Measurements from ENCODE around the gene CDCA4.

The CDCA4 gene

DNA sequence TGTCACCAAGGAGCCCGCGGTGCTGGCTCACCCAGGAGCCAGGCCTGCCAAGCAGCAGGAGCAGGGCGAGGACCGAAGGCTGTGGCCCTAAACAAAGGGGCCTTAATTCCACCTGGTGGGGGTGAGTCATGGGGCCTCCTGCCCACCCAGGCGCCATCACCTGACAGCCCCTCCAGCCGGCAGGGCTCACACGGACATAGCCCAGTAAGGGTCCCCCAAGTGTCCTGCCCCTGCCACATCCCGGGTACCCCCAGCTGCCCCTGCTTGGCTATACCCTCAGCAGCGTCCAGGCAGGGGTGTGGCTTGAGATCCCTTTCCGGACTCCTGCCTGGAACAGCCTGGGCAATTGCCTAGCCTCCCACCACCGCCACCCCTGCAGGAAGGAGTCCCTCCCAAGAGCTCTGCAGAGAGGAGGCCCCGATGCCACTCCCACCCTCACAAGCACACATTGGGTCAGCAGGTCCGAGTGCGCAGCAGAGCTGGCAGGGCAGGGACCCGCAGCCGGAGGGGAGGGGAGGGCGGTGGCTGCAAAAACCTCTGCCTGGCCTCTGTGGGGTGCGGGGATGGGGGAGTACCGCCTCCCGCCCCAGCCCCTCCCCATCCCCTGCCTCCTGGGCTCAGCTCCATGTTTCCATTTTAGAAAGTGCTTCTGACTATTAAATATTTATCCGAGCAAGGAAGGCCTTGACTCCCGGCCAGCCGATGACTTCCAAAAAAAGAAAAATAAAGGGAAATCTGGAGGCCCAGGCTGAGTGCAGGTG, 47.3 kb downstream of the CDCA4 start:
- no peak overlapping the region for H3K27ac ChIP-seq
- TF ChIP-seq ZFX (IDR thresholded peaks at IDR 0.05; ENCODE audit: borderline replicate concordance): no peak
- no peak for TF ChIP-seq CTCF (IDR thresholded peaks at IDR 0.05)

DNA sequence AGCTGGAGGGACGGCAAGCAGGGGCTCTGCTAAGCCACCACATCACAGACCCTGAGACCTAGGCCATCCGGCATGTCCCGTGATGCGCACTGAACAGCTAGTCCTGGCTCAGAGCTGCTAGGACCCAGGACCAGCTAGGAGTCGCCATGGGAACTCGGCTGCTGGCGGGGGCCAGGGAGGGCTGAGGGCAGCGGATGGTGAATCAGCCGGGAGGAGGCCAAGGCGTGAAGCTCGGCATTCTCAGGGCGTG, 47.8 kb downstream of the CDCA4 start:
- TF ChIP-seq ZFX (IDR thresholded peaks at IDR 0.05; ENCODE audit: borderline replicate concordance) (no peak), CTCF (IDR thresholded peaks at IDR 0.05) (no peak)

GRCh38 chr14:104972301-104973134, 48.4 kb downstream of the CDCA4 start:
- no peak for TF ChIP-seq ZFX (IDR thresholded peaks at IDR 0.05; ENCODE audit: borderline replicate concordance)
- no peak for TF ChIP-seq CTCF (IDR thresholded peaks at IDR 0.05)
- no peak overlapping the region for H3K27ac ChIP-seq

More for the DNA sequence above, 47.8 kb downstream of the CDCA4 start:
- H3K27ac ChIP-seq: no peak overlapping the region

DNA sequence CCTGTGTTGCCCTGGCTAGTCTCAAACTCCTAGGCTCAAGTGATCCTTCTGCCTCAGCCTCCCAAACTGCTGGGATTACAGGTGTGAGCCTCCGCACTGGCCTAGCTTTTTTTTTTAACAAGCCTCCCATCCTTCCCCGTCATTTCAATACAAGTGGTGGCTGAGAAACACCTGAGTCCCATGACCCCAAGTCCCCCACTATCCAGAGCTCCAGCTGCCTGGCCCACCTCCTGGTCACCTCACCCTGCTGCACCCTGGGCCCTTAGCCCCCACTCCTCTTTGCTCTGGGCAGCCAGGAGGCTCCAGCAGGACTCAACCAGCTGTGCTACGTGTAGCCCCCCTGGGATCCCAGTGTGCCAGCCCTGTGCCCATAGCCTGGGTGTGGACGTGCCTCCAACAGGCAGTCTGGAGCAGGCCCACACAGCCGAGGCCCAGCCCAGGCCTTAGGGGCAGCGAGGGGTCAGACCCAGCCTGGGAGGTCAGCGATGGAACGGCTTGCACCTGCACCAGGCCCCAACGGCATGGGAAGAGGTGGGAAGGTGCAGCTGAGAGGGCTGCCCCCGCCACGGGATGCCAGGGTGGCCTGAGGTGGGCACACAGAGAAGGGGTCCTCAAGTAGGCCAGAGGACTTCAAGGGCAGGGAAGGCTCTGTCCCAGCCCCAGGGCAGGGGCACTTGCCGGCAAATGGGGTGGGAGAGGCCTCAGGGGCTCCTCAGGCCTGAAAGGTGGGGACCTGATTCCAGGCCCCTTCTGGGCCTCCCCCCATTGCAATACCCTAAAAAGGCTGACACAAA, 49.2 kb downstream of the CDCA4 start:
- no peak overlapping the region for H3K27ac ChIP-seq
- TF ChIP-seq CTCF (IDR thresholded peaks at IDR 0.05) (no peak), ZFX (IDR thresholded peaks at IDR 0.05; ENCODE audit: borderline replicate concordance) (no peak)

- no peak for TF ChIP-seq CTCF (IDR thresholded peaks at IDR 0.05)
- TF ChIP-seq ZFX (IDR thresholded peaks at IDR 0.05; ENCODE audit: borderline replicate concordance): no peak
- H3K27ac ChIP-seq: no peak overlapping the region
Measured at GRCh38 chr14:104970231-104971068, 50.4 kb downstream of the CDCA4 start.

DNA sequence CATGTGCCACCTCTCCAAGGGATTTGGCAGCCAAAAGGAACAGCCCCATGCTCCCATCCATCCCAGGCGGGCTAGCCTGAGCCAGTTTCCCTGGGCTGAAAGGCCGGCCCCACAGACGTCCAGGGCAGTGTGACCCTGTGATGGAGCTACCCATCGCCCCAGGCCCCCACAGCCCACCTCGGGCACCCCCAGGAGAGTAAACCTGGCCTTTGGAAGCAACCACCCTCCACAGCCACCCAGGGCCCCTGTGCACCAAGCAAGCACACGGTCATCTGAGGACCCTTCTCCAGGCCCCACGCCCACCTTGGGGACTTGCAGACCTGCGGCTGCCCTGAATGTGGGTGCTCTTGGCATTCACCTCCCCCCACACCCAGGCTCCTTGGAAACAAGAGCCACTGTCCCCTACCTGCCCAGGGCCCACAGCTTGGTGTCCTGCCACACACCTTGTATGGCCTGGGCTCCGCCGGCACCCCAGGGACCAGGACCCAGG, 51.1 kb downstream of the CDCA4 start:
- no peak overlapping the region for H3K27ac ChIP-seq
- TF ChIP-seq ZFX (IDR thresholded peaks at IDR 0.05; ENCODE audit: borderline replicate concordance): no peak
- no peak for TF ChIP-seq CTCF (IDR thresholded peaks at IDR 0.05)

Data from 22Rv1 (cell line).